Right atrium auricular region (tissue), 2 donors: ENCODE results near the gene THAP3. TPM values are rescaled to one million over a fixed set of nuclear protein-coding genes. Genes with fewer than 3 reads are reported as not detected.

Experiments used
- DNase-seq: peaks from one replicate; pipeline ENCODE4 v3.0.0-alpha.2; 2019; ENCODE audit warnings: low spot score
- H3K27ac ChIP-seq, 2 donors: fragments of 200-600 bp; sonication (generic); 1 replicate in 1 of 2; 2 replicates in 1 of 2; pipeline ENCODE4 v1.5.1; 2016 to 2019
- H3K27me3 ChIP-seq, 2 donors: fragments of 200-600 bp; sonication (generic); one replicate each; pipeline versions ENCODE4 v1.5.1 to v1.6.0; 2017 to 2019
- H3K36me3 ChIP-seq: fragments of 200-600 bp; sonication (generic); one replicate; pipeline ENCODE4 v1.5.1; 2016
- H3K4me1 ChIP-seq, 2 donors: fragments of 200-600 bp; sonication (generic); one replicate each; pipeline versions ENCODE4 v1.5.1 to v1.6.0; 2017 to 2019
- H3K4me3 ChIP-seq, 2 donors: fragments of 200-600 bp; sonication (generic); 1 replicate in 1 of 2; 2 replicates in 1 of 2; pipeline ENCODE4 v1.5.1; 2017 to 2019; ENCODE audit warnings: mild to moderate bottlenecking in 1 of 2, moderate library complexity in 1 of 2
- H3K9me3 ChIP-seq, 2 donors: fragments of 200-600 bp; sonication (generic); one replicate each; pipeline ENCODE4 v1.5.1; 2019
- total RNA-seq, 2 donors: library from RNA; depleted of rRNA; stranded (reverse); fragments of >200 nt; gene quantifications; one replicate each; pipeline ENCODE4 v1.1.0, GENCODE V29; 2016
- TF ChIP-seq, protein P1 (sequence below), 2 donors: fragments of 200-600 bp; sonication (generic); IDR thresholded peaks; one replicate each; pipeline ENCODE4 v1.5.1; 2019; ENCODE audit warnings: antibody characterized with exemption in 2 of 2

Gene THAP3
- total RNA-seq, 2 donors from 2014 or later: 14.6 to 21.4 TPM

DNA sequence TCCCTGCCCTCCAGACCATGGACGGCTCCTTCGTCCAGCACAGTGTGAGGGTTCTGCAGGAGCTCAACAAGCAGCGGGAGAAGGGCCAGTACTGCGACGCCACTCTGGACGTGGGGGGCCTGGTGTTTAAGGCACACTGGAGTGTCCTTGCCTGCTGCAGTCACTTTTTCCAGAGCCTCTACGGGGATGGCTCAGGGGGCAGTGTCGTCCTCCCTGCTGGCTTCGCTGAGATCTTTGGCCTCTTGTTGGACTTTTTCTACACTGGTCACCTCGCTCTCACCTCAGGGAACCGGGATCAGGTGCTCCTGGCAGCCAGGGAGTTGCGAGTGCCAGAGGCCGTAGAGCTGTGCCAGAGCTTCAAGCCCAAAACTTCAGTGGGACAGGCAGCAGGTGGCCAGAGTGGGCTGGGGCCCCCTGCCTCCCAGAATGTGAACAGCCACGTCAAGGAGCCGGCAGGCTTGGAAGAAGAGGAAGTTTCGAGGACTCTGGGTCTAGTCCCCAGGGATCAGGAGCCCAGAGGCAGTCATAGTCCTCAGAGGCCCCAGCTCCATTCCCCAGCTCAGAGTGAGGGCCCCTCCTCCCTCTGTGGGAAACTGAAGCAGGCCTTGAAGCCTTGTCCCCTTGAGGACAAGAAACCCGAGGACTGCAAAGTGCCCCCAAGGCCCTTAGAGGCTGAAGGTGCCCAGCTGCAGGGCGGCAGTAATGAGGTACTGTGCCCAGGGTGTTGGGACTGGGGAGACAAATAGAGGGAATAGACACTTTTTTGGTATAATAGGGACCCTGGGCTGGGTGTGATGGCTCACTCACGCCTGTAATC is 43.9 kb upstream of the THAP3 start:
- H3K4me3 ChIP-seq: peak overlapping the region; percentile 95
- no peaks in the 10 kb centered on the region for H3K9me3 ChIP-seq
- DNase-seq: no peak
- peaks cover 0 to 44% of the 10 kb centered on the region in 2 donors for H3K4me1 ChIP-seq
- H3K36me3 ChIP-seq: no peaks in the 10 kb centered on the region
- peak overlapping the region; percentile 86 to 96 for H3K27ac ChIP-seq
- TF ChIP-seq, protein P1, sequence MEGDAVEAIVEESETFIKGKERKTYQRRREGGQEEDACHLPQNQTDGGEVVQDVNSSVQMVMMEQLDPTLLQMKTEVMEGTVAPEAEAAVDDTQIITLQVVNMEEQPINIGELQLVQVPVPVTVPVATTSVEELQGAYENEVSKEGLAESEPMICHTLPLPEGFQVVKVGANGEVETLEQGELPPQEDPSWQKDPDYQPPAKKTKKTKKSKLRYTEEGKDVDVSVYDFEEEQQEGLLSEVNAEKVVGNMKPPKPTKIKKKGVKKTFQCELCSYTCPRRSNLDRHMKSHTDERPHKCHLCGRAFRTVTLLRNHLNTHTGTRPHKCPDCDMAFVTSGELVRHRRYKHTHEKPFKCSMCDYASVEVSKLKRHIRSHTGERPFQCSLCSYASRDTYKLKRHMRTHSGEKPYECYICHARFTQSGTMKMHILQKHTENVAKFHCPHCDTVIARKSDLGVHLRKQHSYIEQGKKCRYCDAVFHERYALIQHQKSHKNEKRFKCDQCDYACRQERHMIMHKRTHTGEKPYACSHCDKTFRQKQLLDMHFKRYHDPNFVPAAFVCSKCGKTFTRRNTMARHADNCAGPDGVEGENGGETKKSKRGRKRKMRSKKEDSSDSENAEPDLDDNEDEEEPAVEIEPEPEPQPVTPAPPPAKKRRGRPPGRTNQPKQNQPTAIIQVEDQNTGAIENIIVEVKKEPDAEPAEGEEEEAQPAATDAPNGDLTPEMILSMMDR (IDR thresholded peaks at IDR 0.05): peak in 1 of 2 donors; percentile 15
- H3K27me3 ChIP-seq: no peaks in the 10 kb centered on the region

DNA sequence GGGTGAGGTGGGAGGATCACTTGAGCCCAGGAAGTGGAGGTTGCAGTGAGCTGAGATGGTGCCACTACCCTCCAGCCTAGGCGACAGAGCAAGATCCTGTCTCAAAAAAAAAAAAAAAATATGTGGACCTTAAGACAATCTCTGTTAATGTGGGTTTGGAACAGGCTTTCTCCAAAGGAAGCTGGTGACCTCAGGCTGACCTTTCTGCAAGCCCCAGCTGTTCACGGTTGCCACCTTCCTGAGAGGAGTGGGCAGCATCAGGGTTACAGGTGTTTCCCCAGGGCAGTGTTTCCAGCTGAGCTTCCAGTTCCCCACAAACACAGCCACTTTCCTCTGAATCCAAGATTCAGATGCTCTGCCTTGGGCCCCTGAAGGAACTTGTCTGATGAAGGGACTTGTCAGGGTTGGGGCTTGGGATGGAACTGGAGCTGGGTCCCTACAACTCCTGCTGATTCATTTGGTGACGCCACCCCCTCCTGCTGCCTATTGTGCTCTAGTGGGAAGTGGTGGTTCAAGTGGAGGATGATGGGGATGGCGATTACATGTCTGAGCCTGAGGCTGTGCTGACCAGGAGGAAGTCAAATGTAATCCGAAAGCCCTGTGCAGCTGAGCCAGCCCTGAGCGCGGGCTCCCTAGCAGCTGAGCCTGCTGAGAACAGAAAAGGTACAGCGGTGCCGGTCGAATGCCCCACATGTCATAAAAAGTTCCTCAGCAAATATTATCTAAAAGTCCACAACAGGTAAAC is 42.9 kb upstream of the THAP3 start:
- peak overlapping the region in 1 of 2 donors; percentile 96 for H3K27ac ChIP-seq
- no peak overlapping the region for H3K4me3 ChIP-seq
- TF ChIP-seq, protein P1 (IDR thresholded peaks at IDR 0.05): no peak
- no peaks in the 10 kb centered on the region for H3K36me3 ChIP-seq
- H3K27me3 ChIP-seq: no peaks in the 10 kb centered on the region
- DNase-seq: no peak
- no peaks in the 10 kb centered on the region for H3K9me3 ChIP-seq
- H3K4me1 ChIP-seq: peaks cover 0 to 53% of the 10 kb centered on the region in 2 donors

DNA sequence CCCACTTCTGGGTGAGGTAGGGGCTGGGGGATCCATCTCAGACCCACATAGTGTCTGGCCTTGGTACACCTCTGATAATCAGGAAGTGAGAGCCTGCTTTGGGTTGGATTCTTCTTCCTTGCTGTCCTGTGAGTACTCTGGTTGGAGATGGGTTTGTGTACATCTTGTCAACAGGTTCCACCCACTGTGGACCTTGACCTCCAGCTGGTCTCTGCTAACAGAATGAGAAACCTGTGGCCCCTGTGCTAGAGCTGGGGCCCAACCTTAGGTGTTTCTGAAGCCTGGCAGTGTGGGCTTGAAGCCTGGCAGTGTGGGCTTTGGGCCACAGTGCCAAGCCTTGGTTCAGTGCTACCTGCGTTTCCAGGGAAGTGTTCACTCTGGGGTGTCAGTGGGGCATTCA is 42.3 kb upstream of the THAP3 start:
- peaks cover 0 to 60% of the 10 kb centered on the region in 2 donors for H3K4me1 ChIP-seq

DNA sequence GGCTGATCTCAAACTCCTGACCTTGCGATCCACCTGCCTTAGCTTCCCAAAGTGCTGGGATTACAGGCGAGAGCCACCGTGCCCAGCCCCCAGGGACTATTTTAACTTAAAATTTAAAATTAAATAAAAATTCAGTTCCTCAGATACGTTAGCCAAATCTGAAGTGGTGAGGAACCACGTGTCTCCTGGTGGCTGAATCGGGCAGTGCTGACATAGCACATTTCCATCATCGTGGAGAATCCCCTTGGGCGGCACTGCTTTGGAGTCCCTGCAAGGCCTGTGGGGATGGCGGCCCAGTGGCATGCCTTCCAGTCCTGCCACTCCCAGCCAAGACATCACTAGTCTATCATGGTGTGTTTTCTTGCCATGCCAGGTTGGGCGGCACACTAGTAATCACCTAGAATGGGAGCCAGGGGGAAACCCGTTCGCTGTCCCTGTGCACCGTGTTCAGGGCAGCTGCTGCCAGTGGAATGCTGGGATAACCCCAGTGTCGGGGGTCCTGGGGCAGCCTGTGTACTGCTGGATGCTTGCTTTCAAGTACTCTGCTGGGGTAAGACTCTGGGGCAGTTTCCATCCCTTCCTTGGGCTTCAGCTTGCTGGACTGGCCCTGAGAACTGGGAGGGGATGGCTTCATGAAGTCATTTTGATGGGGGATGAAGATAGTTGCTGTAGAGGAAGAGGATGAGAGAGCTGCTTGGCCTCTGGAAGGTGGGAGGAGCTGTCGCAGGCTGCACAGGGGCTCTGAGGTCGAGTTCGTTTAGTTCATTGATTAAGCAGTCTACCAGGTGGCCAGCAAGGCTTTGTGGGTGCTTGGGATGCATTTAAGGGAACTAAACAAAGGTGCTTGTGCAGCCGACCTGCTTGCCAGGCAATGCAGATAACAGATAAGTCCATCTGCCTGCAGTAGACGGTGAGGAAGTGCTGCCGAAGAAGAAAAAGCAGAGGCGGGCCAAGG is 40.3 kb upstream of the THAP3 start:
- Histone ChIP-seq H3K27ac (no peak overlapping the region), H3K4me3 (no peak overlapping the region), H3K9me3 (no peaks in the 10 kb centered on the region), H3K4me1 (peaks cover 0 to 71% of the 10 kb centered on the region in 2 donors), H3K27me3 (no peaks in the 10 kb centered on the region), H3K36me3 (peaks cover 16% of the 10 kb centered on the region)
- TF ChIP-seq, protein P1 (IDR thresholded peaks at IDR 0.05): peak in 1 of 2 donors; percentile 18
- DNase-seq: no peak

More for the DNA sequence above, 42.3 kb upstream of the THAP3 start:
- DNase-seq: no peak
- H3K27ac ChIP-seq: no peak overlapping the region
- no peaks in the 10 kb centered on the region for H3K27me3 ChIP-seq
- H3K9me3 ChIP-seq: no peaks in the 10 kb centered on the region
- TF ChIP-seq, protein P1 (IDR thresholded peaks at IDR 0.05): no peak
- no peak overlapping the region for H3K4me3 ChIP-seq
- H3K36me3 ChIP-seq: no peaks in the 10 kb centered on the region

DNA sequence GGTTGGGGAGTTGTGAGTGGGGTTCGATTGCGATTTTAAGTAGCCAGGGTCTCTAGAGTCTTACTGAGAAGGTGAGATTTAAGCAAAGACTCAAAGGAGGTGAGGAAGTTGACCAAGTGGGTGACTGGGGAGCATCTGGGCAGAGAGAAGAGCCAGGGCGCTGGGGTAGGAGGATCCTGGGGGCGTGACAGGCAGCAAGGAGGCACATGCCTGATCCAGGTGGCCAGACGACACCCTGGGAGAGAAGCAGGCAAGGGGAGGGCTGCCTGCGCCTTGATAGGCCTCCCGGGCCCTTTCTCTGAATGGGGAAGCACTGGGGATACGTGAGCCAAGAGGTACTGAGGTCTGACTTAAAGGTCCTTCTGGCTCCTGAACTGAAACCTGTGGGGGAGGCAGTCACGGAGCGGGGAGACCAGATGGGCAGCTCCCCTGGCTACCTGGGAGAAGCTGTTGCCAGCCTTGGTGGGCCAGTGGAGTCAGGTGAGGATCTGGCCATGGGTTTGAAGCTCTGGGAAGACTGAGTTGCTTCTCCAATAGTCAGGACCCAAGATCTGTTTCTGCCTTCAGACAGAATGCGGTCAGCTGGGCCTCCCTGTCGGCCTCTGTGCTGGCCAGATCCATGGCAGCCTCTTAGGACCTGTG is 39.5 kb upstream of the THAP3 start:
- no peak overlapping the region for H3K27ac ChIP-seq
- H3K4me3 ChIP-seq: no peak overlapping the region
- no peaks in the 10 kb centered on the region for H3K27me3 ChIP-seq
- no peaks in the 10 kb centered on the region for H3K9me3 ChIP-seq
- peaks cover 24% of the 10 kb centered on the region for H3K36me3 ChIP-seq
- DNase-seq: no peak
- H3K4me1 ChIP-seq: peaks cover 0 to 75% of the 10 kb centered on the region in 2 donors
- TF ChIP-seq, protein P1 (IDR thresholded peaks at IDR 0.05): no peak
